ENCODE data around the gene ITGA2. TPM values are rescaled to one million over a fixed set of nuclear protein-coding genes. Genes with fewer than 3 reads are reported as not detected.

The ITGA2 gene
- total RNA-seq, 1 donor from 2014 or later = 0.30 TPM

DNA sequence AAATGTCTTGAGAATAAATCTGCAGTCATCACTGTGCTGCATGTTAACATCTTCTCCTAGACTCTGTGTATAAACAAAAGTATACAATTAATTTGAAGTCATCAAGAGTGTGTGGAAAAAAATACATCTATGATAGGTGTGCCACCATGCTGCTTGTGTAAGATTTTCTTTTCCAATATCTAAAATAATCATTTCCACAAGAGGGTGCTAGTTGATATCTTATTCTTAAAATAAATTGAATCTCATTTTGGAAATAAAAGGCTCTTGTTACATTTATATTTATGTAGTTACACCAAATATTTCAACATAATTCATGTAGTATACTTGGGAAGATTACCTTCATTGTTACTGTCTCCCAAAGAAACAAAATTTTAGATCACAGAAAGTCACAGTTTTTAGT lies 134.6 kb downstream of the ITGA2 start:
- H3K4me3 Mint-ChIP-seq (ENCODE audit: unreplicated experiment) = no peak overlapping the region
- peaks cover 8% of the 10 kb centered on the region for H3K27me3 Mint-ChIP-seq (ENCODE audit: unreplicated experiment)
- TF ChIP-seq, protein P1, sequence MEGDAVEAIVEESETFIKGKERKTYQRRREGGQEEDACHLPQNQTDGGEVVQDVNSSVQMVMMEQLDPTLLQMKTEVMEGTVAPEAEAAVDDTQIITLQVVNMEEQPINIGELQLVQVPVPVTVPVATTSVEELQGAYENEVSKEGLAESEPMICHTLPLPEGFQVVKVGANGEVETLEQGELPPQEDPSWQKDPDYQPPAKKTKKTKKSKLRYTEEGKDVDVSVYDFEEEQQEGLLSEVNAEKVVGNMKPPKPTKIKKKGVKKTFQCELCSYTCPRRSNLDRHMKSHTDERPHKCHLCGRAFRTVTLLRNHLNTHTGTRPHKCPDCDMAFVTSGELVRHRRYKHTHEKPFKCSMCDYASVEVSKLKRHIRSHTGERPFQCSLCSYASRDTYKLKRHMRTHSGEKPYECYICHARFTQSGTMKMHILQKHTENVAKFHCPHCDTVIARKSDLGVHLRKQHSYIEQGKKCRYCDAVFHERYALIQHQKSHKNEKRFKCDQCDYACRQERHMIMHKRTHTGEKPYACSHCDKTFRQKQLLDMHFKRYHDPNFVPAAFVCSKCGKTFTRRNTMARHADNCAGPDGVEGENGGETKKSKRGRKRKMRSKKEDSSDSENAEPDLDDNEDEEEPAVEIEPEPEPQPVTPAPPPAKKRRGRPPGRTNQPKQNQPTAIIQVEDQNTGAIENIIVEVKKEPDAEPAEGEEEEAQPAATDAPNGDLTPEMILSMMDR (IDR thresholded peaks at IDR 0.05) = peak; percentile 56
- H3K4me1 Mint-ChIP-seq (ENCODE audit: unreplicated experiment) = peaks cover 11% of the 10 kb centered on the region
- H3K27ac Mint-ChIP-seq (ENCODE audit: unreplicated experiment) = no peak overlapping the region
- DNase-seq (ENCODE audit: extremely low spot score, unreplicated experiment) = no peak
- H3K36me3 Mint-ChIP-seq (ENCODE audit: unreplicated experiment) = no peaks in the 10 kb centered on the region
- H3K9me3 Mint-ChIP-seq (ENCODE audit: unreplicated experiment) = no peaks in the 10 kb centered on the region

DNA sequence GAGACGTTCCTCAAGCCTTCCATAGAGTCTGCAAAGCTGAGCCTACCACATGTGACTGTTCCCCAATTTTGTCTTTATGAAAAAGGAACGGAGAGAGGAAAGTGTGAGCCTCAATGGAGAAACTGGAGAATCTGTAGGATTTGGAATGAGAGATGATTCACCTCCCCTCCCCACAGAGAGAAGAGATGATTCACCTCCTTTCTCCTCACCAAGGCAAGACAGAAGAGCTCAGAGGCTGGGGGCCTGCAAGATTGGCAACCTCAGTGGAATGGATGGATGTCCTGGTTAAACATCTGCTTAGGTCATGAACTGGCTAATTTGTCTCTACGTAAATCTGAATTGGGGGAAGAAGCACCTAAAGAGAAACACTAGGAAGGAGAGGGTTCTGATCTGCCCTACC lies 137.4 kb downstream of the ITGA2 start:
- Mint-ChIP-seq H3K4me3 (ENCODE audit: unreplicated experiment) (no peak overlapping the region), H3K4me1 (ENCODE audit: unreplicated experiment) (peaks cover 11% of the 10 kb centered on the region), H3K36me3 (ENCODE audit: unreplicated experiment) (no peaks in the 10 kb centered on the region), H3K27ac (ENCODE audit: unreplicated experiment) (no peak overlapping the region), H3K9me3 (ENCODE audit: unreplicated experiment) (peaks cover 4% of the 10 kb centered on the region), H3K27me3 (ENCODE audit: unreplicated experiment) (peaks cover 2% of the 10 kb centered on the region)
- TF ChIP-seq, protein P1 (IDR thresholded peaks at IDR 0.05) = no peak
- DNase-seq (ENCODE audit: extremely low spot score, unreplicated experiment) = no peak

DNA sequence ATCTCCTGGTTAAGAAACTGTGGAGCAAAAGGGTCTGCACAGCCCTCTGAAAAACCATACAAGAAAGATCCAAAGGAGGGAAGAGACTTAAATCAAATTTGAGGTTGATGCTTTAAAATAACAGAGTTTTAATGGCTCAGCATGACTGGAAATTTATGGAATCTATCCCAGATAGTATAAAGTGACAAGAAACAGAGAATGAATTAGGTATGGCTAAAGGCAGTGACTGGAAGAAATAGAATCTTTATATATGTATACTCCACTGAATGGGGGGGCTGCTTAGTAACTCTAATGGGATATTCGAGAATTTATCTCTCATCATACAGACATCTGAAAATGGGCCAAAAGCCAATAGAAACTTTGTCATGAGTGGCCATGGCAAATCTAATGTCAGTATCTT lies 138.0 kb downstream of the ITGA2 start:
- Mint-ChIP-seq H3K9me3 (ENCODE audit: unreplicated experiment) (peaks cover 4% of the 10 kb centered on the region), H3K27ac (ENCODE audit: unreplicated experiment) (no peak overlapping the region), H3K36me3 (ENCODE audit: unreplicated experiment) (no peaks in the 10 kb centered on the region), H3K4me3 (ENCODE audit: unreplicated experiment) (no peak overlapping the region), H3K27me3 (ENCODE audit: unreplicated experiment) (no peaks in the 10 kb centered on the region), H3K4me1 (ENCODE audit: unreplicated experiment) (peaks cover 15% of the 10 kb centered on the region)
- TF ChIP-seq, protein P1 (IDR thresholded peaks at IDR 0.05) = no peak
- DNase-seq (ENCODE audit: extremely low spot score, unreplicated experiment) = no peak

DNA sequence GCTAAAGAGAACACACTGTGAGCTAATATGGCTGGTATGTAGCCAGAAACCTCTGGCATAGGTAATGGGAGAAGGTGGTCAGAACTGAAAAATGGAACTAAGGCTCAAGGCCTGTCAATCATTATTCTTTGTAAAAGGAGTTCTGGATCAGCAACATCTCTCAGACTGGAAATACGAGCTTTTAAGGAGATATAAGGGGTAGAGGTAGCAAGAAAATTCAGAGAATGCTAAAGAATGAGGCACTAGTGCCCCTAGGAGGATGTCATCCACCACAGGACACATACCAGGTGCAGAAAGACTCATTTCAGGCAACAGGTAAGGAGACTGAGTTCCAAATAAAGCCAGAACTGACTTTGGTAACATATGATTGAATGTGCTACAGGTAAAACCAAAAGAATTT lies 139.3 kb downstream of the ITGA2 start:
- TF ChIP-seq, protein P1 (IDR thresholded peaks at IDR 0.05) = no peak
- no peaks in the 10 kb centered on the region for H3K27me3 Mint-ChIP-seq (ENCODE audit: unreplicated experiment)
- no peak overlapping the region for H3K27ac Mint-ChIP-seq (ENCODE audit: unreplicated experiment)
- H3K4me3 Mint-ChIP-seq (ENCODE audit: unreplicated experiment) = no peak overlapping the region
- H3K9me3 Mint-ChIP-seq (ENCODE audit: unreplicated experiment) = peaks cover 4% of the 10 kb centered on the region
- no peak for DNase-seq (ENCODE audit: extremely low spot score, unreplicated experiment)
- H3K4me1 Mint-ChIP-seq (ENCODE audit: unreplicated experiment) = peaks cover 17% of the 10 kb centered on the region
- H3K36me3 Mint-ChIP-seq (ENCODE audit: unreplicated experiment) = no peaks in the 10 kb centered on the region

DNA sequence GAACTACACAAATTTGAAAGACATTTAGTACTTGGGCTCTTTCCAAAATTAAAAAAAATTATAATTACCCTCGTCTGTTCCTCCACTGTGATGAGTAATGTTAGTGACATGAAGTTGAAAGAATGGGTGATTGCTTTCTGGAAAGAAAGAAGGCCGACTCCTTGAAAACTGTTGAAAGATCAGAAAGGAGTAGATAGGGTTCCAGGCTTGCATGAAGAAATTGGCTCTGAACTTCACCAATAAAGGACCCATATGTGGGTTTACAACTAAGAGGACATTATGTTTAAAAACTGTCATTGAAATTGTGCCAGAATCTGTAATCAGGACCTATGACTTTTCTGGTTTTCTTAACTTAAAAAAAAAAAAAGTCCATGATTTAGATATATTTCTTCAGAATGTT lies 141.1 kb downstream of the ITGA2 start:
- TF ChIP-seq, protein P1 (IDR thresholded peaks at IDR 0.05) = no peak
- no peak for DNase-seq (ENCODE audit: extremely low spot score, unreplicated experiment)
- Mint-ChIP-seq H3K4me1 (ENCODE audit: unreplicated experiment) (peaks cover 17% of the 10 kb centered on the region), H3K36me3 (ENCODE audit: unreplicated experiment) (no peaks in the 10 kb centered on the region), H3K9me3 (ENCODE audit: unreplicated experiment) (peaks cover 4% of the 10 kb centered on the region), H3K27me3 (ENCODE audit: unreplicated experiment) (no peaks in the 10 kb centered on the region), H3K4me3 (ENCODE audit: unreplicated experiment) (no peak overlapping the region), H3K27ac (ENCODE audit: unreplicated experiment) (no peak overlapping the region)

All from osteocyte (in vitro differentiated cells).